ENCODE measurements around the gene ASPG.

ASPG gene

DNA sequence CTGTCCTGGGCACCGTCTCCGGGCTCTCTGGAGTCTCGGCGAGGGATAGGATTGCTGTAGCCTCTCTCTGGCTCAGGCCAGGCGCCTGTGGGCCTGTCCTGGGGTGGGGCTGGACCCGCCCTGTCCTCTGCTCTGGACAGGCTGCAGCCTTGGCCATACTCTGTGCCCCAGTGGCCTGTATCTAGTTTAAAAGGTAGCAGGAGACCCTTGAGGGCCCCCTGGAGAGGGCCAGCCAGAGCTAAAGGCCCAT is 54.6 kb downstream of the ASPG start:
- TF ChIP-seq RARB (CRISPR knock-in tag; IDR thresholded peaks at IDR 0.05) = no peak
- TF ChIP-seq ZC3H10 (CRISPR knock-in tag; IDR thresholded peaks at IDR 0.05) = no peak
- TF ChIP-seq TCF4 (CRISPR knock-in tag; IDR thresholded peaks at IDR 0.05; ENCODE audit: borderline replicate concordance) = no peak
- TF ChIP-seq ZFP3 (CRISPR knock-in tag; IDR thresholded peaks at IDR 0.05) = no peak
- no peak for TF ChIP-seq BACH2 (CRISPR knock-in tag; IDR thresholded peaks at IDR 0.05; ENCODE audit: borderline replicate concordance)
- TF ChIP-seq ZNF8 (CRISPR knock-in tag; IDR thresholded peaks at IDR 0.05) = no peak
- TF ChIP-seq CSDC2 (CRISPR knock-in tag; IDR thresholded peaks at IDR 0.05) = no peak
- TF ChIP-seq PPARA (CRISPR knock-in tag; IDR thresholded peaks at IDR 0.05; ENCODE audit: borderline replicate concordance) = no peak
- TF ChIP-seq, protein P1, sequence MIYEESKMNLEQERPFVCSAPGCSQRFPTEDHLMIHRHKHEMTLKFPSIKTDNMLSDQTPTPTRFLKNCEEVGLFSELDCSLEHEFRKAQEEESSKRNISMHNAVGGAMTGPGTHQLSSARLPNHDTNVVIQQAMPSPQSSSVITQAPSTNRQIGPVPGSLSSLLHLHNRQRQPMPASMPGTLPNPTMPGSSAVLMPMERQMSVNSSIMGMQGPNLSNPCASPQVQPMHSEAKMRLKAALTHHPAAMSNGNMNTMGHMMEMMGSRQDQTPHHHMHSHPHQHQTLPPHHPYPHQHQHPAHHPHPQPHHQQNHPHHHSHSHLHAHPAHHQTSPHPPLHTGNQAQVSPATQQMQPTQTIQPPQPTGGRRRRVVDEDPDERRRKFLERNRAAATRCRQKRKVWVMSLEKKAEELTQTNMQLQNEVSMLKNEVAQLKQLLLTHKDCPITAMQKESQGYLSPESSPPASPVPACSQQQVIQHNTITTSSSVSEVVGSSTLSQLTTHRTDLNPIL (CRISPR knock-in tag; IDR thresholded peaks at IDR 0.05; ENCODE audit: low read depth) = no peak
- ATAC-seq = no peak

DNA sequence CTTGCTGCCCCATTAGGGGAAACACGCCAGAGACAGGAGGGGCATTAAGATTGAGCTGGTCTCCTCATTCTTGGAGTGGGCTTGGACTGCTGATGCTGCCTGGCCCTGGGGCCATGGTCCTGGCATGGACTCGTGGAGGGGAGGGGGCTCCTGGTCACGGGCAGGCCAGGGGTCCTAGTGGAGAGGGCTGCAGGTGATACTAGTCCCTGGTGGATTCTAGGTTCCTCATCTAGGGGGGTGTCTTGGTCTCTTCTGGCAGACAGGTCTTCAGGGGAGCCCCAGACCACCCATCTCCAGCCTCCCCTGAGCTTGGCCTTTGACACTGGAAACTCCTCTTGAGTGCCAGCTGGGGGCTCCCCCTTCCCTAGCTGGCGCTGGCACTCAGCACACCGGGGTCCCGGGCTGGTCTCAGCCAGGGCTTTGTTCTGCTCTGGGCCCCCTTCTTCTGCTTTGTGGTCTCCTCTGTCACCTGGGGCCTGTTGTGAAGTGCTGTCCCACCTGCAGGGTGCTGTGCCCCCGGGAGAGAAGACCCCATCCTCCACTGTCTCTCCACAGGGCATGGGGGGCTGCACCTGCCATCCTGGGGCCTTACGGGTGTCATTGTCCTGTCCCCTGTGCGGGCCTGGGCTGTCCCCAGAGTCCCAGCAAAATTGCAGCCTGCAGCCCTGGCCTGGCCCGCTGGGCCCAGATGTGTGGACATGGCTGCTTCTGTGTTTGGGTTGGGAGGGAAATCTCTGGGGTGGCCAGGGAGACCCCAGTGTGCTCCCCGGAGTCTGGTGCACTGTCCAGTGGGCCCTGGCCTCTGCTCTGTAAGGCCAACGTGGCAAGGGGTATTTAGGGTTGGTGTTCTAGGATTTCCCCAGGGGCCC is 55.2 kb downstream of the ASPG start:
- ATAC-seq = no peak
- no peak for TF ChIP-seq SNAI2 (CRISPR knock-in tag; IDR thresholded peaks at IDR 0.05)
- no peak for TF ChIP-seq ZFP3 (CRISPR knock-in tag; IDR thresholded peaks at IDR 0.05)
- TF ChIP-seq, protein P1 (CRISPR knock-in tag; IDR thresholded peaks at IDR 0.05; ENCODE audit: low read depth) = no peak
- no peak for TF ChIP-seq BACH2 (CRISPR knock-in tag; IDR thresholded peaks at IDR 0.05; ENCODE audit: borderline replicate concordance)
- no peak for TF ChIP-seq GLIS3 (CRISPR knock-in tag; IDR thresholded peaks at IDR 0.05)
- TF ChIP-seq ESRRG (CRISPR knock-in tag; IDR thresholded peaks at IDR 0.05) = no peak
- TF ChIP-seq ISL1 (CRISPR knock-in tag; IDR thresholded peaks at IDR 0.05) = no peak
- TF ChIP-seq ZNF8 (CRISPR knock-in tag; IDR thresholded peaks at IDR 0.05) = no peak
- TF ChIP-seq, protein P2, sequence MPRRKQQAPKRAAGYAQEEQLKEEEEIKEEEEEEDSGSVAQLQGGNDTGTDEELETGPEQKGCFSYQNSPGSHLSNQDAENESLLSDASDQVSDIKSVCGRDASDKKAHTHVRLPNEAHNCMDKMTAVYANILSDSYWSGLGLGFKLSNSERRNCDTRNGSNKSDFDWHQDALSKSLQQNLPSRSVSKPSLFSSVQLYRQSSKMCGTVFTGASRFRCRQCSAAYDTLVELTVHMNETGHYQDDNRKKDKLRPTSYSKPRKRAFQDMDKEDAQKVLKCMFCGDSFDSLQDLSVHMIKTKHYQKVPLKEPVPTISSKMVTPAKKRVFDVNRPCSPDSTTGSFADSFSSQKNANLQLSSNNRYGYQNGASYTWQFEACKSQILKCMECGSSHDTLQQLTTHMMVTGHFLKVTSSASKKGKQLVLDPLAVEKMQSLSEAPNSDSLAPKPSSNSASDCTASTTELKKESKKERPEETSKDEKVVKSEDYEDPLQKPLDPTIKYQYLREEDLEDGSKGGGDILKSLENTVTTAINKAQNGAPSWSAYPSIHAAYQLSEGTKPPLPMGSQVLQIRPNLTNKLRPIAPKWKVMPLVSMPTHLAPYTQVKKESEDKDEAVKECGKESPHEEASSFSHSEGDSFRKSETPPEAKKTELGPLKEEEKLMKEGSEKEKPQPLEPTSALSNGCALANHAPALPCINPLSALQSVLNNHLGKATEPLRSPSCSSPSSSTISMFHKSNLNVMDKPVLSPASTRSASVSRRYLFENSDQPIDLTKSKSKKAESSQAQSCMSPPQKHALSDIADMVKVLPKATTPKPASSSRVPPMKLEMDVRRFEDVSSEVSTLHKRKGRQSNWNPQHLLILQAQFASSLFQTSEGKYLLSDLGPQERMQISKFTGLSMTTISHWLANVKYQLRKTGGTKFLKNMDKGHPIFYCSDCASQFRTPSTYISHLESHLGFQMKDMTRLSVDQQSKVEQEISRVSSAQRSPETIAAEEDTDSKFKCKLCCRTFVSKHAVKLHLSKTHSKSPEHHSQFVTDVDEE (CRISPR knock-in tag; IDR thresholded peaks at IDR 0.05) = no peak
- TF ChIP-seq, protein P3, sequence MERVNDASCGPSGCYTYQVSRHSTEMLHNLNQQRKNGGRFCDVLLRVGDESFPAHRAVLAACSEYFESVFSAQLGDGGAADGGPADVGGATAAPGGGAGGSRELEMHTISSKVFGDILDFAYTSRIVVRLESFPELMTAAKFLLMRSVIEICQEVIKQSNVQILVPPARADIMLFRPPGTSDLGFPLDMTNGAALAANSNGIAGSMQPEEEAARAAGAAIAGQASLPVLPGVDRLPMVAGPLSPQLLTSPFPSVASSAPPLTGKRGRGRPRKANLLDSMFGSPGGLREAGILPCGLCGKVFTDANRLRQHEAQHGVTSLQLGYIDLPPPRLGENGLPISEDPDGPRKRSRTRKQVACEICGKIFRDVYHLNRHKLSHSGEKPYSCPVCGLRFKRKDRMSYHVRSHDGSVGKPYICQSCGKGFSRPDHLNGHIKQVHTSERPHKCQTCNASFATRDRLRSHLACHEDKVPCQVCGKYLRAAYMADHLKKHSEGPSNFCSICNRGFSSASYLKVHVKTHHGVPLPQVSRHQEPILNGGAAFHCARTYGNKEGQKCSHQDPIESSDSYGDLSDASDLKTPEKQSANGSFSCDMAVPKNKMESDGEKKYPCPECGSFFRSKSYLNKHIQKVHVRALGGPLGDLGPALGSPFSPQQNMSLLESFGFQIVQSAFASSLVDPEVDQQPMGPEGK (CRISPR knock-in tag; IDR thresholded peaks at IDR 0.05; ENCODE audit: borderline replicate concordance) = no peak
- no peak for TF ChIP-seq ZNF565 (CRISPR knock-in tag; conservative IDR thresholded peaks at IDR 0.05; ENCODE audit: low read depth)
- no peak for TF ChIP-seq TCF4 (CRISPR knock-in tag; IDR thresholded peaks at IDR 0.05; ENCODE audit: borderline replicate concordance)
- TF ChIP-seq, protein P4, sequence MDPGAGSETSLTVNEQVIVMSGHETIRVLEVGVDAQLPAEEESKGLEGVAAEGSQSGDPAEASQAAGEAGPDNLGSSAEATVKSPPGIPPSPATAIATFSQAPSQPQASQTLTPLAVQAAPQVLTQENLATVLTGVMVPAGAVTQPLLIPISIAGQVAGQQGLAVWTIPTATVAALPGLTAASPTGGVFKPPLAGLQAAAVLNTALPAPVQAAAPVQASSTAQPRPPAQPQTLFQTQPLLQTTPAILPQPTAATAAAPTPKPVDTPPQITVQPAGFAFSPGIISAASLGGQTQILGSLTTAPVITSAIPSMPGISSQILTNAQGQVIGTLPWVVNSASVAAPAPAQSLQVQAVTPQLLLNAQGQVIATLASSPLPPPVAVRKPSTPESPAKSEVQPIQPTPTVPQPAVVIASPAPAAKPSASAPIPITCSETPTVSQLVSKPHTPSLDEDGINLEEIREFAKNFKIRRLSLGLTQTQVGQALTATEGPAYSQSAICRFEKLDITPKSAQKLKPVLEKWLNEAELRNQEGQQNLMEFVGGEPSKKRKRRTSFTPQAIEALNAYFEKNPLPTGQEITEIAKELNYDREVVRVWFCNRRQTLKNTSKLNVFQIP (CRISPR knock-in tag; IDR thresholded peaks at IDR 0.05; ENCODE audit: borderline replicate concordance, low read depth) = no peak
- no peak for TF ChIP-seq ARNTL (CRISPR knock-in tag; IDR thresholded peaks at IDR 0.05; ENCODE audit: borderline replicate concordance, low read depth)
- no peak for TF ChIP-seq ZNF70 (CRISPR knock-in tag; IDR thresholded peaks at IDR 0.05)
- TF ChIP-seq ZC3H10 (CRISPR knock-in tag; IDR thresholded peaks at IDR 0.05) = no peak
- no peak for TF ChIP-seq TOX (CRISPR knock-in tag; IDR thresholded peaks at IDR 0.05; ENCODE audit: borderline replicate concordance)

DNA sequence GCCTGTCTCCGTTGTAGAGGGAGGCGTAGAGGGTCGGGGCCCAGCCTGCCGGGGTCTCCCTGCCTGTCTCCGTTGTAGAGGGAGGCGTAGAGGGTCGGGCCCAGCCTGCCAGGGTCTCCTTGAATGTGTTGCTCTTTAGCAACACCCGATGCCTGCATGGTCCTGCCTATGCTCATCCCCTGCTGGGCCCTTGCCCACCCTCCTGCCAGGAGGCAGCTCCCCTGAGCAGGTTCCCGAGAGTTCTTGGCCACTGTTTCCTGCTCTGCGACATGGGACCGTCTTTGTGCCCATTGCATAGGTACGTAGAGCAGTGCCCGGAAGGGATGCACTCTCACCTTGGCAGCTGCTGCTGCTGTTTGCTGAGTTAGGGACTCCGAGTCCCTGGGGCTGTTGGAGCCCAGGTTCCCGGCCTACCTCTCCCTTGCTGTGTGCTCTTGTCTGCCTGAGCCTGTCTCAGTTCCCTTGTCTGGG is 56.2 kb downstream of the ASPG start:
- ATAC-seq = no peak
- TF ChIP-seq ZFP30 (CRISPR knock-in tag; IDR thresholded peaks at IDR 0.05) (no peak), TOX (CRISPR knock-in tag; IDR thresholded peaks at IDR 0.05; ENCODE audit: borderline replicate concordance) (no peak)
- TF ChIP-seq, protein P3 (CRISPR knock-in tag; IDR thresholded peaks at IDR 0.05; ENCODE audit: borderline replicate concordance) = no peak
